ENCODE data around the gene PHC2. TPM values are rescaled to one million over a fixed set of nuclear protein-coding genes. Genes with fewer than 3 reads are reported as not detected.

Gene PHC2
- total RNA-seq, 6 donors from 2014 or later, result 103 to 173 (median 129) TPM

GRCh38 chr1:33394770-33395169, 36.1 kb downstream of the PHC2 start:
- no peak for TF ChIP-seq POLR2AphosphoS5 (IDR thresholded peaks at IDR 0.05)
- TF ChIP-seq POLR2A (IDR thresholded peaks at IDR 0.05), result no peak
- TF ChIP-seq CTCF (IDR thresholded peaks at IDR 0.05), result no peak
- Histone ChIP-seq H3K27me3 (no peaks in the 10 kb centered on the region), H3K4me1 (peaks cover 4 to 19% (median 7%) of the 10 kb centered on the region in 4 donors), H3K36me3 (no peaks in the 10 kb centered on the region), H3K4me3 (no peak overlapping the region), H3K9me3 (no peaks in the 10 kb centered on the region), H3K27ac (no peak overlapping the region)
- DNase-seq (no peak), ATAC-seq (ENCODE audit: low FRiP score in 2 of 2) (no peak)
- 67 to 77% methylated on average over 5 of the region's 5 CpGs for WGBS, 2 donors

DNA sequence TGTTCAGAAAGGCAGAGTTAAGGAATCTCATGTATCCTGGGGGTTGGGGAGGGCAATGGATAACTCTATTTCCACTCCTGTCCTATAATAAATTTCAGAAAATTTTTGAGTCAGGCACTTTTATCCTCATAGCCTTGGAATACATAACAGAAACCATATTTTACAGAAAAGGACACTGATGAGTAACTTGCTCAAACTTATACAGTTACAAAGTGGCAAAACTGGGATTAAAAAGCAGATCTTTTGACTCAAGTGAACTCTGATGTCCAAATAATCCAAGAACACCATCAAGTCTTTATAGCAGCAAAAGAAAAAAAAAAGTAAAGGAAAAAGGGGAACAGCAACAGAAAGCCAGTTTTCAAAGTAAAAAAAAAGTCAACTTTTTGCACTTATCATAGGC, 36.9 kb downstream of the PHC2 start:
- TF ChIP-seq POLR2A (IDR thresholded peaks at IDR 0.05) (no peak), EP300 (IDR thresholded peaks at IDR 0.05) (no peak), CTCF (IDR thresholded peaks at IDR 0.05) (no peak), POLR2AphosphoS5 (IDR thresholded peaks at IDR 0.05) (no peak)
- no peak overlapping the region for H3K4me3 ChIP-seq
- no peaks in the 10 kb centered on the region for H3K36me3 ChIP-seq
- ATAC-seq (ENCODE audit: low FRiP score in 2 of 2), result no peak
- no peak overlapping the region for H3K27ac ChIP-seq
- H3K9me3 ChIP-seq, result no peaks in the 10 kb centered on the region
- DNase-seq, result no peak
- H3K27me3 ChIP-seq, result no peaks in the 10 kb centered on the region
- H3K4me1 ChIP-seq, result peaks cover 5 to 24% (median 12%) of the 10 kb centered on the region in 4 donors

DNA sequence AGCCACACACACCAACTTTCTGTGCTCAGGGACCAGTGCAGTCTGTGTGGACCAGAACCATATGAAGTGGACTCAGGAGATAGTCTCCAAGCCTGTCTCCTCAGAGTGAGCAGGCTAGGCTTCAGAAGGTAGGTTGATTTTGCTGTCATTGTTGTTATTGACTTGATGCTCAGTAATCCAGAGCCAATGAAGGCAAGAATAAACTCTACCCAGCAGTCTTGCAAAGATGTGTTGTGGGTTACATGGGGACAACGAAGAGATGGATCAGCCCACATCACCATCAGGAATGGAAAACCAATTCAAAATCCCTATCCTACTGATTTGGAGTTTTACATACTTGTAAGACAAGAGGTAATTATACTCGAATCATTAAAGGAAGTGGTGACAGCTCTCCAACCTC, 37.4 kb downstream of the PHC2 start:
- Histone ChIP-seq H3K27ac (no peak overlapping the region), H3K4me3 (no peak overlapping the region), H3K9me3 (no peaks in the 10 kb centered on the region), H3K36me3 (no peaks in the 10 kb centered on the region), H3K4me1 (peaks cover 5 to 24% (median 13%) of the 10 kb centered on the region in 4 donors), H3K27me3 (no peaks in the 10 kb centered on the region)
- TF ChIP-seq POLR2A (IDR thresholded peaks at IDR 0.05), result no peak
- TF ChIP-seq CTCF (IDR thresholded peaks at IDR 0.05), result no peak
- TF ChIP-seq POLR2AphosphoS5 (IDR thresholded peaks at IDR 0.05), result no peak
- no peak for TF ChIP-seq EP300 (IDR thresholded peaks at IDR 0.05)
- WGBS, 2 donors, result 63 to 75% methylated on average over 2 of the region's 2 CpGs
- DNase-seq (no peak), ATAC-seq (ENCODE audit: low FRiP score in 2 of 2) (no peak)

- TF ChIP-seq POLR2AphosphoS5 (IDR thresholded peaks at IDR 0.05) (no peak), POLR2A (IDR thresholded peaks at IDR 0.05) (no peak), CTCF (IDR thresholded peaks at IDR 0.05) (no peak), EP300 (IDR thresholded peaks at IDR 0.05) (no peak)
- Histone ChIP-seq H3K4me3 (no peak overlapping the region), H3K4me1 (peaks cover 5 to 23% (median 12%) of the 10 kb centered on the region in 4 donors), H3K36me3 (no peaks in the 10 kb centered on the region), H3K27ac (no peak overlapping the region), H3K27me3 (no peaks in the 10 kb centered on the region), H3K9me3 (no peaks in the 10 kb centered on the region)
- WGBS, 2 donors, result 42 to 48% methylated on average over 3 of the region's 3 CpGs
- DNase-seq (no peak), ATAC-seq (ENCODE audit: low FRiP score in 2 of 2) (no peak)
Observed at GRCh38 chr1:33392639-33393038, 38.3 kb downstream of the PHC2 start.

- H3K9me3 ChIP-seq, result no peaks in the 10 kb centered on the region
- H3K27me3 ChIP-seq, result no peaks in the 10 kb centered on the region
- peaks cover 4 to 19% (median 10%) of the 10 kb centered on the region in 4 donors for H3K4me1 ChIP-seq
- H3K4me3 ChIP-seq, result no peak overlapping the region
- ATAC-seq (ENCODE audit: low FRiP score in 2 of 2) (no peak), DNase-seq (no peak)
- H3K27ac ChIP-seq, result no peak overlapping the region
- H3K36me3 ChIP-seq, result no peaks in the 10 kb centered on the region
- TF ChIP-seq POLR2AphosphoS5 (IDR thresholded peaks at IDR 0.05), result no peak
- no peak for TF ChIP-seq POLR2A (IDR thresholded peaks at IDR 0.05)
- TF ChIP-seq EP300 (IDR thresholded peaks at IDR 0.05), result no peak
- no peak for TF ChIP-seq CTCF (IDR thresholded peaks at IDR 0.05)
- 84 to 87% methylated on average over 8 of the region's 8 CpGs for WGBS, 2 donors
Observed at GRCh38 chr1:33392206-33392605, 38.7 kb downstream of the PHC2 start.
